Astrocyte (in vitro differentiated cells and primary cell): ENCODE measurements around the gene GID8. TPM values are rescaled to one million over a fixed set of nuclear protein-coding genes. Genes with fewer than 3 reads are reported as not detected.
A peak's percentile ranks its signal among the peaks of the same experiment; 100 is the strongest.

Experiments used
- DNase-seq: peaks from one replicate; pipeline ENCODE4 v3.0.0-alpha.2; 2010; ENCODE audit warnings: low read depth
- FAIRE-seq: peaks from 2 replicates; lab custom pipeline; 2011; peaks lifted over from hg19 to GRCh38; lab: Jason Lieb, UNC
- H2AFZ ChIP-seq: 2 replicates; pipeline ENCODE4 v1.6.0; 2012; ENCODE audit warnings: low read depth, low read length, inconsistent platforms
- H3K27ac ChIP-seq: 2 replicates; pipeline ENCODE4 v1.5.1; 2011; ENCODE audit warnings: low read depth, low read length, inconsistent platforms
- H3K27me3 ChIP-seq: 2 replicates; pipeline ENCODE4 v1.6.0; 2011; ENCODE audit warnings: low read length, inconsistent platforms; ENCODE audit not compliant: insufficient read depth
- H3K36me3 ChIP-seq: 2 replicates; pipeline ENCODE4 v1.5.1; 2011; ENCODE audit warnings: low read length, inconsistent platforms; ENCODE audit not compliant: insufficient read depth
- H3K4me1 ChIP-seq: 2 replicates; pipeline ENCODE4 v1.5.1; 2011; ENCODE audit warnings: low read length, inconsistent platforms; ENCODE audit not compliant: insufficient read depth
- H3K4me2 ChIP-seq: 2 replicates; pipeline ENCODE4 v1.6.0; 2012; ENCODE audit warnings: low read length, inconsistent platforms
- H3K4me3 ChIP-seq: 2 replicates; pipeline ENCODE4 v1.5.1; 2011; ENCODE audit warnings: low read depth, mild to moderate bottlenecking, low read length, inconsistent platforms; ENCODE audit not compliant: insufficient read depth
- H3K79me2 ChIP-seq: 2 replicates; pipeline ENCODE4 v1.6.0; 2012; ENCODE audit warnings: mild to moderate bottlenecking, low read length, inconsistent platforms; ENCODE audit not compliant: insufficient read depth
- H3K9ac ChIP-seq: 2 replicates; pipeline ENCODE4 v1.6.0; 2012; ENCODE audit warnings: mild to moderate bottlenecking, low read length, inconsistent platforms
- H3K9me3 ChIP-seq: 2 replicates; pipeline ENCODE4 v1.5.1; 2012; ENCODE audit warnings: low read depth, mild to moderate bottlenecking, low read length, inconsistent platforms; ENCODE audit not compliant: insufficient read depth
- H4K20me1 ChIP-seq: 2 replicates; pipeline ENCODE4 v1.6.0; 2012; ENCODE audit warnings: low read length, inconsistent platforms; ENCODE audit not compliant: insufficient read depth
- H3K27ac Mint-ChIP-seq: one replicate; pipeline ENCODE4 v1.8.0; 2021; ENCODE audit warnings: mild to moderate bottlenecking, mixed read lengths; ENCODE audit not compliant: unreplicated experiment
- H3K27me3 Mint-ChIP-seq: one replicate; pipeline ENCODE4 v1.8.0; 2021; ENCODE audit warnings: low read depth, mixed read lengths; ENCODE audit not compliant: unreplicated experiment
- H3K36me3 Mint-ChIP-seq: one replicate; pipeline ENCODE4 v1.8.0; 2021; ENCODE audit warnings: low read depth, mixed read lengths; ENCODE audit not compliant: unreplicated experiment
- H3K4me1 Mint-ChIP-seq: one replicate; pipeline ENCODE4 v1.8.0; 2021; ENCODE audit warnings: low read depth, mixed read lengths; ENCODE audit not compliant: unreplicated experiment
- H3K4me3 Mint-ChIP-seq: one replicate; pipeline ENCODE4 v1.8.0; 2021; ENCODE audit warnings: mild to moderate bottlenecking, moderate library complexity, mixed read lengths; ENCODE audit not compliant: unreplicated experiment
- H3K9me3 Mint-ChIP-seq: one replicate; pipeline ENCODE4 v1.8.0; 2021; ENCODE audit warnings: mild to moderate bottlenecking, mixed read lengths; ENCODE audit not compliant: unreplicated experiment
- CTCF ChIP-seq: IDR thresholded peaks from 2 replicates; pipeline ENCODE4 v1.5.1; 2011; ENCODE audit warnings: low read depth, mild to moderate bottlenecking, inconsistent platforms, low read length, moderate library complexity; ENCODE audit not compliant: insufficient read depth
- EZH2 ChIP-seq: IDR thresholded peaks from 2 replicates; pipeline ENCODE4 v1.6.1; 2012; ENCODE audit warnings: mild to moderate bottlenecking, low read length, inconsistent platforms; ENCODE audit not compliant: insufficient read depth
- total RNA-seq: library from RNA; stranded (reverse); gene quantifications from 2 replicates; pipeline ENCODE4 v1.2.1, GENCODE V29; 2021

The GID8 gene
- total RNA-seq, 1 donor from 2014 or later, result 37.1 TPM

GRCh38 chr20:62923669-62924441, 14.1 kb upstream of the GID8 start:
- H3K4me3 ChIP-seq, result peak overlapping the region; percentile 82
- Mint-ChIP-seq H3K9me3 (no peaks in the 10 kb centered on the region), H3K27me3 (no peaks in the 10 kb centered on the region), H3K36me3 (peaks cover 4% of the 10 kb centered on the region), H3K27ac (peak overlapping the region; percentile 92), H3K4me1 (peaks cover 42% of the 10 kb centered on the region), H3K4me3 (peak overlapping the region; percentile 97)
- peak overlapping the region; percentile 83 for H3K27ac ChIP-seq
- H3K4me1 ChIP-seq, result peaks cover 45% of the 10 kb centered on the region
- no peaks in the 10 kb centered on the region for H3K27me3 ChIP-seq
- peak overlapping the region; percentile 91 for H3K4me2 ChIP-seq
- TF ChIP-seq CTCF, result no peak
- no peak for TF ChIP-seq EZH2
- peaks cover 98% of the 10 kb centered on the region for H3K79me2 ChIP-seq
- H2AFZ ChIP-seq, result no peak overlapping the region
- no peaks in the 10 kb centered on the region for H3K9me3 ChIP-seq
- H3K36me3 ChIP-seq, result no peaks in the 10 kb centered on the region
- FAIRE-seq (no peak), DNase-seq (no peak)
- peaks cover 93% of the 10 kb centered on the region for H4K20me1 ChIP-seq
- H3K9ac ChIP-seq, result peak overlapping the region; percentile 96

DNA sequence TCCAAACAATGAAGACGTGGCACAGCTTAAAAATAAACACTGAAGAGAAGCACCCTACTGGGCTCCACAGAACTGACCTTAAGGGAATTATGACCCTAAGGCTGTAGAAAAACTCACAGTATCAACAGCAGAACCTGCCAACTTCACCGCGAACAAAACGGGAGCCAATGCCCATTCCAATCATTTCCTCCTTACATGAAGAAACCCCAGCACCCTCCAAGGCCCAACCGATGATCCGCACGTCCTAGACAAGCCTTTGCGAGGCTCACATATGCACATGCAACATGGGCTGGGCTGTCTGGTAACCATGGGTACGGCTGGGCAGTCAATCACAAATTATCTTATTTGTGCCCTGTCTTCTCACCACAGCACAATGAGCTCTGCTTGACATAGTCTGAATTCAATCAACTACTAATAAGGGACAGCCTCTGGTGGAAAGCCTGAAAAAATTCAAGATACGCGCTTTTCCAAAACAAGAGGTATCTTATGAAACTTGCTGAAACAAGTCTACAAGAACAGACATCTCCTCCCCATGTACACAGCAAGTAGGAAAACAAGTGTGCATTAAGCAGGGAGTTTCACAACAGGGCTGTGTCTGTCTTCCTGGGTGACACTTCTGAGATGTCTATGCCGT, 13.4 kb upstream of the GID8 start:
- Histone ChIP-seq H3K4me3 (peak overlapping the region; percentile 82), H2AFZ (no peak overlapping the region), H3K36me3 (no peaks in the 10 kb centered on the region), H3K9ac (peak overlapping the region; percentile 96), H3K79me2 (peaks cover 98% of the 10 kb centered on the region), H3K4me1 (peaks cover 47% of the 10 kb centered on the region), H3K27ac (peak overlapping the region; percentile 83), H3K4me2 (peak overlapping the region; percentile 91), H3K9me3 (no peaks in the 10 kb centered on the region), H4K20me1 (peaks cover 88% of the 10 kb centered on the region), H3K27me3 (no peaks in the 10 kb centered on the region)
- H3K27me3 Mint-ChIP-seq, result no peaks in the 10 kb centered on the region
- TF ChIP-seq EZH2, result no peak
- TF ChIP-seq CTCF, result no peak
- FAIRE-seq (no peak), DNase-seq (peak; percentile 42)
- peak overlapping the region; percentile 92 for H3K27ac Mint-ChIP-seq
- H3K36me3 Mint-ChIP-seq, result peaks cover 4% of the 10 kb centered on the region
- H3K9me3 Mint-ChIP-seq, result no peaks in the 10 kb centered on the region
- H3K4me3 Mint-ChIP-seq, result peak overlapping the region; percentile 97
- H3K4me1 Mint-ChIP-seq, result peaks cover 42% of the 10 kb centered on the region
